Measurements from ENCODE around the gene DECR2.
A peak's percentile ranks its signal among the peaks of the same experiment; 100 is the strongest.

The DECR2 gene

GRCh38 chr16:379961-380761 is 21.5 kb upstream of the DECR2 start:
- Mint-ChIP-seq H3K4me3 (peak overlapping the region; percentile 76), H3K4me1 (peaks cover 38% of the 10 kb centered on the region), H3K27me3 (ENCODE audit: low read depth, poor library complexity) (peaks cover 16% of the 10 kb centered on the region), H3K36me3 (ENCODE audit: low read depth) (no peaks in the 10 kb centered on the region), H3K9me3 (no peaks in the 10 kb centered on the region), H3K27ac (no peak overlapping the region)
- no peak for TF ChIP-seq CTCF (IDR thresholded peaks at IDR 0.05)
- DNase-seq, result no peak

GRCh38 chr16:380762-381011 is 21.0 kb upstream of the DECR2 start:
- peak overlapping the region; percentile 81 for H3K4me3 Mint-ChIP-seq
- TF ChIP-seq CTCF (IDR thresholded peaks at IDR 0.05), result no peak
- no peaks in the 10 kb centered on the region for H3K9me3 Mint-ChIP-seq
- H3K27ac Mint-ChIP-seq, result no peak overlapping the region
- no peaks in the 10 kb centered on the region for H3K36me3 Mint-ChIP-seq (ENCODE audit: low read depth)
- H3K4me1 Mint-ChIP-seq, result peaks cover 40% of the 10 kb centered on the region
- DNase-seq, result no peak
- H3K27me3 Mint-ChIP-seq (ENCODE audit: low read depth, poor library complexity), result peaks cover 16% of the 10 kb centered on the region

GRCh38 chr16:381012-381788 is 20.5 kb upstream of the DECR2 start:
- H3K4me1 Mint-ChIP-seq, result peaks cover 45% of the 10 kb centered on the region
- no peak for TF ChIP-seq CTCF (IDR thresholded peaks at IDR 0.05)
- DNase-seq, result peak; percentile 50

GRCh38 chr16:381789-382717 is 19.6 kb upstream of the DECR2 start, which contains the start of gene PGAP6:
Gene PGAP6, minus strand, starts transcription at chr16:381978. Its CDS starts 157 bp downstream, at chr16:381821.
- H3K4me1 Mint-ChIP-seq, result peaks cover 54% of the 10 kb centered on the region
- H3K36me3 Mint-ChIP-seq (ENCODE audit: low read depth), result no peaks in the 10 kb centered on the region
- TF ChIP-seq CTCF (IDR thresholded peaks at IDR 0.05), result no peak
- no peak within 1 kb of the TSS for H3K27ac Mint-ChIP-seq
- peak within 1 kb of the TSS; percentile 85 for H3K4me3 Mint-ChIP-seq
- peak; percentile 70 for DNase-seq
- no peaks in the 10 kb centered on the region for H3K9me3 Mint-ChIP-seq
- peaks cover 16% of the 10 kb centered on the region for H3K27me3 Mint-ChIP-seq (ENCODE audit: low read depth, poor library complexity)

More at GRCh38 chr16:381012-381788, 20.5 kb upstream of the DECR2 start:
- Mint-ChIP-seq H3K27me3 (ENCODE audit: low read depth, poor library complexity) (peaks cover 16% of the 10 kb centered on the region), H3K27ac (no peak overlapping the region), H3K9me3 (no peaks in the 10 kb centered on the region), H3K4me3 (peak overlapping the region; percentile 81), H3K36me3 (ENCODE audit: low read depth) (no peaks in the 10 kb centered on the region)

GRCh38 chr16:383326-384051 is 18.2 kb upstream of the DECR2 start:
- H3K36me3 Mint-ChIP-seq (ENCODE audit: low read depth), result no peaks in the 10 kb centered on the region
- no peaks in the 10 kb centered on the region for H3K9me3 Mint-ChIP-seq
- no peak for DNase-seq
- peaks cover 16% of the 10 kb centered on the region for H3K27me3 Mint-ChIP-seq (ENCODE audit: low read depth, poor library complexity)
- H3K27ac Mint-ChIP-seq, result peak overlapping the region; percentile 70
- peak overlapping the region; percentile 85 for H3K4me3 Mint-ChIP-seq
- peaks cover 67% of the 10 kb centered on the region for H3K4me1 Mint-ChIP-seq
- TF ChIP-seq CTCF (IDR thresholded peaks at IDR 0.05), result no peak
